ENCODE data around the gene DOCK4.

Gene DOCK4

DNA sequence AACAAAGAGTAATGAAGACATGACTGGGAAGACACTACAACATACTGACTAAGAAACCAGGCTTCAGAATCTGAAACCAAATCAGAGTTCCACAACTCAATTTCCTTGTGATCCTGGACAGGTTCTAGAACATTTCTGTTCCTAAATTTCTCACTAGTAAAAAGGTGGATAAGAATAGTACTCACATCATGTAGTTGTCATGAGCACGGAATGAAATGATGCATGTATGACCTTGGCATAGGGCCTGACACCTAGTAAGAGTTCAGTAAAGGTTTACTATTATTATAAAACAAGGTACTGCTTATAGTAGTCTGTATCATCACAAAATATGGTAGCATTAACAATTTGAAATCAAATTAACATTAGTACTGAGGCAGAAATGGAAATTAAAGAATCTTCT, 19.9 kb downstream of the DOCK4 start:
- no peak for DNase-seq

DNA sequence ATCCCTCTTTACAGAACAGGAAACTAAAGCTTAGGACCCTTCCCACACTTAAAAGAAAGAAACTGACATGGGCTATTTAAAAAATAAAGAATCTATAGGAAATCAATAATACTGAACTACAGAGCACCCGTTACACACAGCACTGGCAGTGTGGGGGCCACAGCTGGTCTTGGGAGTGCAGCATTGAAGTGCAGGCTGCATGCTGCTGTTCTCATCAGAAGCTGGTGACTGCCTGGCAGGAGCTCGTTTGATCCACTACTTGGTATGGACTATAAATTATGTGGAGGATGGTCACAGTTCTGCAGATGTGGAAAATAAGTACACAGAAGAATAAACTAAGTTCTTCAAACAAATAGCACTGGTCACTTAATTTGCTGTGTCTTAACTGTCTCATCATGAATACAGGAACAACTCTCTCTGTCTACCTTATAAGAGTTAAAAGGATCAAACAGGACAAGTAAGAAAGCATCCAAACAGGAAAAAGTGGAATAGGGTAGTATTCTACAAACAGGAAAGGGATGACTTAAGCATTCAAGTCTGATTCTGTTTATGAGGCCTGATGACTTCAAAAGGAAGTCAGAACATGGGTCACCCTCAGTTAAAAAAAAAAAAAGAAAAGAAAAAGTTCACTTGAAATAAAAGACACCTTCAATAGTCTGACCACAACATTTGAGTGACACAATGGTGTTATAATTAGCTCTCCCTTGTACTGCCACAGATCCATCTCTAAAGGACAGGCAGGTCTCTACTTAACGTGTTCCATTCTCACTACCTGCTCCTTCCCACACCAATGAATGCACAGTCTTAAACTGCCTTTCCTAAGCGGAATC, 21.0 kb downstream of the DOCK4 start:
- no peak for DNase-seq

DNA sequence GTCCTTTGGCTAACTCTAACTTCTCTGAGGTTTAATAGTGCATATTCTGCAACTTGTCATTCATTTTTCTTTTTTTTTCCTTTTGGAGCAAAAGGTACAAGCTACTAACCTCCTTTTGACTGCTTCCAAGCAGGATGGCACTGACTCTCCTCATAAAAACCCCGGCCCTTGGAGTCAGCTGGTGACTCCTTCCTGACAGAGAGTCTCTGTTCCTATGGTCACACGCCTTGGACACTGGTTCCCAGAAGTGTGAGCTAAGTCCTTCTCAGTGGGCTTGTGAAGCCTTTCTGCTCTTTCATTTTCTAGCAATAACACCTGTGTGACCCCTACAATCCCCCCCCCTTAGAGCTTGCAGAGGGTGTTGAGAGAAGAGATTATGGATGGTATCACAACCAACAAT, 21.7 kb downstream of the DOCK4 start:
- no peak for DNase-seq

- no peak for DNase-seq
These were observed 22.9 kb downstream of the DOCK4 start for GRCh38 chr7:112183266-112183665.

GRCh38 chr7:112182749-112183148, 23.4 kb downstream of the DOCK4 start:
- DNase-seq = no peak

DNA sequence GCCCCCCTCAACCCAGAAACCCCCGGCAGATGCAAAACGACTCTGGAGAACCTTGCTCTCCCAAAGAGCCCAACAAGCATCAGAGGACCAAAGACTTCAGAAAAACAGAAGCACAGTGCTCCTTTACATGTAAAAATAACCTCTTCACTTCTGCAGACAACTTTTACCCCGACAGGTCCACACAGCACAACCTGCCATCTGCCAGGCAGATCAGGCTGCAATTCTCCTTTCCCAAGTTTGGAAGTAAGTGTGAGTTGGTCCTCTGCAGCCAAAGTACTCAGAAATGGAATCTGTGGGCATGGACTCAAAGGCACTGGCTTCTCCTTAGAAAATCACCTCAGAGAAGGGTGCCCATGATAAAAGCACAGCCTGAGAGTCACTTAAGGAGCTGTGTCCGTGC, 26.0 kb downstream of the DOCK4 start:
- DNase-seq = no peak

DNA sequence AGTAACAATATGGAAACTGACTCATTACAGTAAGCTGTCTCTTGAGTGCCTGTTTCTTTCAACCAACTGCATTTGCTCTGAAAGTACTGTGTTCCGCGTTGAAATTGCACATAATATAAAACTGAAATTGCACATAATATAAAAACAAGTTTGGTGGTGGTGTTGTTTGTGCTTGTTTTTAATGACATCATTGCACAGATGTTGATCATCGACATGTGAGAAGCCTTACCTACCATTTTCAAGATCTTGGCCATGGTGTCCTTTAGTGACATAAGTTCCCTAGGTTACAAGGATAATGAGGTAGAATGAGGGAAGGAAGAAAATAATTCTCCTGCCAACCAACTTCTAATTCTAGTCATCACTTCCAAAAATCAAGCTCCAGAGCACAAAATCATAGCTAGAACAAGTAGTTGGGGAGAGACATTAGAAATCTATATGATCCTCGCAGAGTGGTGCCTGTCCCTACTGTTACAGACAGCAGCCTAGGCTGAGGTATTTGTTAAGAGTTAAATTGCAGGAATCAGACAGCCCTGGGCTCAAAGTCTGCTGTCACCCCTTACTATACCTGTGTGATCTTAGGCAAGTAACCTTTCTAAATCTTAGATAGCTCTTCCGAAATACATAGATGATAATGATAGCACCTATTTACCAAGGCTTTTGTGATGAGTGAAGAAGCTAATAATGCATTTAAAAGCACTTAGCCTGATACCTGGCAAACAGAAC, 29.3 kb downstream of the DOCK4 start:
- no peak for DNase-seq

GRCh38 chr7:112176241-112176640, 30.0 kb downstream of the DOCK4 start:
- DNase-seq = no peak

GRCh38 chr7:112174192-112174591, 32.0 kb downstream of the DOCK4 start:
- DNase-seq = no peak

- DNase-seq = no peak
These were observed 32.7 kb downstream of the DOCK4 start for GRCh38 chr7:112173568-112173905.

- no peak for DNase-seq
These were observed 33.2 kb downstream of the DOCK4 start for GRCh38 chr7:112172870-112173567.

GRCh38 chr7:112171673-112172072, 34.5 kb downstream of the DOCK4 start:
- DNase-seq = no peak

DNA sequence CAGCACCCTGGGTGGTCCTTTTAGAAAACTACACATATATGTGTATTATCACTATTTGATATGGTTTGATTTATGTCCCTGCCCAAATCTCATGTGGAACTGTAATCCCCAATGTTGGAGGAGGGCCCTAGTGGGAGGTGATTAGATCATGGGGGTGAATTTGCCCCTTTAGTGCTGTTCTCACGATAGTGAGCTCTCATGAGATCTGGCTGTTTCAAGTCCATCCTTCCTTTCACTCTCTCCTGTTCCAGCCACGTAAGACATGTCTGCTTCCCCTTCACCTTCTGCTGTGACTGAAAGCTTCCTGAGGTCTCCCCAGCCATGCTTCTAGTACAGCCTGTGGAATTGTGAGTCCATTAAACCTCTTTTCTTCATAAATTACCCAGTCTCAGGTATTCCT, 37.3 kb downstream of the DOCK4 start:
- DNase-seq = no peak

DNA sequence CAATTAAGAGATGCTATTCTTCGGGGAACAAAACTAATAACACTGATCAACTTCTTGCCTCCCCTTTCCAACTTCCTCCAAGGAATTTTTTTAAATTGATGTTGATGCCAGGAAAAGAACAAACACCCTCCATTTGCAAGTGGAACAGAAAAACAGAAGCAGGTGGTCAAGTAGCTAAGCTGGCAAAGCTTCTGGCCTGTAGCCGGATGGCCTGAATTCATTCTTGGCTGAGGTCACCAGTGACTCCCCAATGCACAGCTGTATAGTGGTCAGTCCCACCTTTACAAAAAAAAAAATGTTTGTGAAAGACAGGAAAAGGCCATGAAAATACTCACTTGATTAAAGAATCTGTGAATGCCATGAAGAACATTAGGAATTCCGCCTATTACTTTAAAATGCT, 39.1 kb downstream of the DOCK4 start:
- no peak for DNase-seq

DNA sequence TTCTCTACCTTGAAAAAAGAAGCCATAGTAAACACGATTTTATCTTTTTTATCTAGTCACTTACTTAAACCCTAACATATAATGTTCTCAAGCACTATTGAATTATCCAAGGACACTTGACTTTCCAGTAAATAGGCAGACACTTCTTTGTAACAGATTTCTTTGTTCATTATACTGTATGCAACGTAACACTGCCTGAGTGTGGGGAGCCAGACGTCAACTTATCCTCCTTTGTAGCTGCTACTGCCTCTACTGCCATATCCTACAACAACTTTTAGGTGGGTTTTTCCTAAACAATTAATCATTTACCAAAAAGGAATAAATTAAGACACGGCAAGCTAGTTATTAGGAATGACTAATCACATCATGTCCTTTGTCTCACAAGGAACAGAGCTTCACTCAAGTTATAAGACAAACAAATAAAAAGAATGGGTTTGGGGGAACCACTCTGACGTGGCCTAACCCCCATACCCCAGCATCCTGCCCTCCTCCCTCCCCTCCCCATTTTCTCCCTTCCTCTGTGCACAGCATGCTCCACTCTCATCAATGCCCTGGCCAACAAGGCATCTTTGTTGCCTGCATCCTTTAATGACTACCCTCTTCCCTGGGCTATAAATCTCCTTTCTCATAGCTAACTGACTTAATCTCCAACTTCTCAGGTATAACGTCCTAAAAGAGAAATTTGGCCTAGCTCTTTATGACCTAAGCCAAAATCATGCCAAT, 43.3 kb downstream of the DOCK4 start:
- DNase-seq = no peak

GRCh38 chr7:112162142-112162766, 43.9 kb downstream of the DOCK4 start:
- DNase-seq = peak; percentile 82

DNA sequence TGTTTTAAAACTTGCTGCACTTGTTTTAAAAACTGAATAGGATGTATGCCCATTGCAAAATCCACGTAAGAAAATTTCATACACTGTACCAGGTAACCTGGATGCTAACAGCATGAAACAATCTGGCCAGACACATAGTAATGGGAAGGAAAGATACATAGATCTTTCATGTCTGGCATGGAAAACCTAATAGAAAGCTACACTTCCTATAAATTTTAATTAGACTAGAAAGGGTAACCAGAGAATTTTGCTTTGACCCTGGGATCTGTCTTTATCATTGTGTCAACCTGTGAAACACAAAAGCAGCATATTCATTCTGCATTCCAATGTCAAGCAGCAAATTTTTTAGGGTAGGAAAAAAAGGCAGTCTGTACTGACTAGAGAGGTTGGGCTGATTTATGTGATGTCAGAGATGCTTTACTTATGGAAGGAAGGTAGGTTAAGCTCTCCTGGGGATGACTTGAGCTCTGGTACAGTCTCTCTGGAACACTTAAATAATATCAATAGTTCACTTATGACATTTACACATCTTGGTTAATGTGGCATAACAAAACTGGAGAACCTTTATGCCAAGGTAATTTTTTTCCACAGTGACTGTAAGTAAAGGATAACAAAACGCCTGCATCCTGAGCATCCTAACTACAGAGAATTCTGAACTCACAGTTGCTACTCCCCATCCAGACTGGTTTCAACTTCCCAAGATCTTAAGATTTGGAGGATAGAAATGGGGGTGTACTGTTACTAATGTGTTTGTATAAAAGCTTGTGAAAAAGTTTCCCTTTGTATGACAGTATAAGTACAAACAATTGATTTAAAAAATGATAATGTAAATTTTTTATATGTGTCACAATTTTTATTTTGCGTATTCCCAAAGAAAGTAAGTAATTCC, 44.7 kb downstream of the DOCK4 start:
- DNase-seq = no peak

DNA sequence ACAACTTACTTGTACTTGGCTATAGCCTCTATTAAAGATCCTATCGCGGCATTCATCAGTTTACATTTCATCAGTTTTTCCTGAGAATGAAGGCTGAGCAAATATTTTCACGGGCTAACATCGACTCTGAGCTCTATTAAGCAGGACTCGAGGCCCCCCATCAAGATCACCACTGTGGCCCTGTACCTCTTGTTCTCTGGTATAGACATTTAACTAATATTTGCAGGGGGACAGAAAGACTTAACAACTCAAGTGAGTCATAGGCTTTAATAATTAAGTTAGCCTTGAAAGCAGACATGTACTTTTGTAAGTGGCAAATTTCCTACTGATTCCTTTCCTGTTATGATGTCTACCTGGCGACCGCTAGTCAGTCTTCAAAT, 45.4 kb downstream of the DOCK4 start:
- DNase-seq = no peak

- DNase-seq = peak; percentile 47
These were observed 45.9 kb downstream of the DOCK4 start for GRCh38 chr7:112160130-112160770.

- DNase-seq = no peak
These were observed 46.8 kb downstream of the DOCK4 start for GRCh38 chr7:112159351-112159750.

DNA sequence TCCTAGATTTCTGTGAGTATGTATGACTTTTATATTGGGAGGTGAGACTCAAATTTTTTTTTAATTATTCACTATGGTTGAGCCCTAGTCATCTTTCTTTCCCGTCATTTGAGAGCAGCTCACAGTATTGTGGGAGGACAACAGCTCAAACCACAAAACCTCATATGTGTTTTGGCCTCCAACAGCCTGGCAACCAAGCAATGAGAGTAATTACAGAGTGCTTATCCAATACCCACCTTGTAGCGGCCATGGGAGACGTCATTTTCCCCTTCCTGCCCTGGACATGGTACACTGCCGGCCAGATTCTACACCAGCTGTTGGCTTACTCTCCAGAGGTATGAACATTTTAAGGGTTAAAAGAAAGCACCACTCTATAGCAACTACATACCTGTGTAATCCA, 49.1 kb downstream of the DOCK4 start:
- peak; percentile 91 for DNase-seq
